ENCODE data around the gene TSPAN14.

TSPAN14 gene

DNA sequence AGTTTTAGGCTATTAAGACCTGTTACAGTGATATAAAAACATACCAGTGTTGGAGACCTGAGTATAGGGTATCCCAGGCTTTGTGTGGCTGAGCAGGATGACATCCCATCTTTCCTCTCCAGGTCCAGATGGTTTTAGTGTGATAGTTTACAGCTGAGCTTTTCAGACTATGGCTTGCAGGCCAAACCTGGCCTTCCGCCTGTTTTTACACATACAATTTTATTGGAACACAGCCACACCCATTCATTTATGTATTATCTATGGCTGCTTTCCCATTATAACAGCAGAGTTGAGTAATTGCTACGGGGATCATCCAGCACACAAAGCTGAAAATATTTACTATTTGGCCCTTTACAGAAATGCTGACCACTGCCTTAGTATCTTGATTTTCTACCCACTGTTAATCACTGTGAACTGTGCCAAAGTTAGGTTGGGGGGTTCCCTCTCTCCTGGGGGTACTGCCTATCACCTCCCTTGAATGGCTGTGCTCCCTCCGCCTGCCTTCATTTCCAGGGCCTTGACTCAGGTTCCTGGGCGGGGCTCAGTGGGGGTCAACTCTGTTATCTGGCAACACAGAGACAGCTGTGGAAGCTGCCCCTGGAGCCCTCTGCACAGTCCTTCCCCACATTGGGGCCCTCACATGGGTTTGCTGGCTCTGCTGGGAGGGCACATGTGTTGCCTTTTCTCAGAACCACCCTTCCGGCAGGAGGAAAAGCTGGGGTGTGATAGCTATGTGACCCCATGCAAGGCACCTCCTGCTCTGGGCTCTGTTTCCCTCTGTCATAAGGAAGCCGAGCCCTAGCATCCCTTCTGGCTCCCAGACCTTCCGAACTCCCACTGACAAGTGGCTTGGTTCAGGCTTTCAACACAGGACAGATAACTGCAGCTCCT is 43.3 kb downstream of the TSPAN14 start:
- Histone ChIP-seq H3K9me3 (ENCODE audit: low read length) (0 out of 2 replicates have a peak, but pooled peaks cover 4% of the 10 kb centered on the region), H3K9ac (ENCODE audit: low read length) (no peak overlapping the region), H3K27me3 (ENCODE audit: insufficient read depth, low read length) (no peaks in the 10 kb centered on the region), H3K4me2 (ENCODE audit: low read length) (no peak overlapping the region), H3K9me2 (ENCODE audit: low read depth, low read length) (no peaks in the 10 kb centered on the region), H3K4me3 (ENCODE audit: low read depth, low read length, poor library complexity, severe bottlenecking) (no peak overlapping the region), H3K79me2 (ENCODE audit: insufficient read depth, low read length) (peaks cover 10% of the 10 kb centered on the region; the same call in 1 of the 2 replicates), H3K36me3 (ENCODE audit: insufficient read depth, low read length) (peaks cover 46% of the 10 kb centered on the region), H3F3A (ENCODE audit: insufficient read depth, low read length) (no peaks in the 10 kb centered on the region), H2AFZ (ENCODE audit: low read length) (no peak overlapping the region), H3K27ac (ENCODE audit: low read depth, low read length, poor library complexity, severe bottlenecking) (peak overlapping the region; percentile 68), H3K4me1 (ENCODE audit: insufficient read depth, low read length, severe bottlenecking) (peaks cover 46% of the 10 kb centered on the region), H4K20me1 (ENCODE audit: insufficient read depth, low read length) (no peaks in the 10 kb centered on the region)
- TF ChIP-seq, protein P1, sequence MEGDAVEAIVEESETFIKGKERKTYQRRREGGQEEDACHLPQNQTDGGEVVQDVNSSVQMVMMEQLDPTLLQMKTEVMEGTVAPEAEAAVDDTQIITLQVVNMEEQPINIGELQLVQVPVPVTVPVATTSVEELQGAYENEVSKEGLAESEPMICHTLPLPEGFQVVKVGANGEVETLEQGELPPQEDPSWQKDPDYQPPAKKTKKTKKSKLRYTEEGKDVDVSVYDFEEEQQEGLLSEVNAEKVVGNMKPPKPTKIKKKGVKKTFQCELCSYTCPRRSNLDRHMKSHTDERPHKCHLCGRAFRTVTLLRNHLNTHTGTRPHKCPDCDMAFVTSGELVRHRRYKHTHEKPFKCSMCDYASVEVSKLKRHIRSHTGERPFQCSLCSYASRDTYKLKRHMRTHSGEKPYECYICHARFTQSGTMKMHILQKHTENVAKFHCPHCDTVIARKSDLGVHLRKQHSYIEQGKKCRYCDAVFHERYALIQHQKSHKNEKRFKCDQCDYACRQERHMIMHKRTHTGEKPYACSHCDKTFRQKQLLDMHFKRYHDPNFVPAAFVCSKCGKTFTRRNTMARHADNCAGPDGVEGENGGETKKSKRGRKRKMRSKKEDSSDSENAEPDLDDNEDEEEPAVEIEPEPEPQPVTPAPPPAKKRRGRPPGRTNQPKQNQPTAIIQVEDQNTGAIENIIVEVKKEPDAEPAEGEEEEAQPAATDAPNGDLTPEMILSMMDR (IDR thresholded peaks at IDR 0.05; ENCODE audit: low read length) = no peak
- no peak for TF ChIP-seq EZH2 (IDR thresholded peaks at IDR 0.05; ENCODE audit: borderline replicate concordance, low read length)

DNA sequence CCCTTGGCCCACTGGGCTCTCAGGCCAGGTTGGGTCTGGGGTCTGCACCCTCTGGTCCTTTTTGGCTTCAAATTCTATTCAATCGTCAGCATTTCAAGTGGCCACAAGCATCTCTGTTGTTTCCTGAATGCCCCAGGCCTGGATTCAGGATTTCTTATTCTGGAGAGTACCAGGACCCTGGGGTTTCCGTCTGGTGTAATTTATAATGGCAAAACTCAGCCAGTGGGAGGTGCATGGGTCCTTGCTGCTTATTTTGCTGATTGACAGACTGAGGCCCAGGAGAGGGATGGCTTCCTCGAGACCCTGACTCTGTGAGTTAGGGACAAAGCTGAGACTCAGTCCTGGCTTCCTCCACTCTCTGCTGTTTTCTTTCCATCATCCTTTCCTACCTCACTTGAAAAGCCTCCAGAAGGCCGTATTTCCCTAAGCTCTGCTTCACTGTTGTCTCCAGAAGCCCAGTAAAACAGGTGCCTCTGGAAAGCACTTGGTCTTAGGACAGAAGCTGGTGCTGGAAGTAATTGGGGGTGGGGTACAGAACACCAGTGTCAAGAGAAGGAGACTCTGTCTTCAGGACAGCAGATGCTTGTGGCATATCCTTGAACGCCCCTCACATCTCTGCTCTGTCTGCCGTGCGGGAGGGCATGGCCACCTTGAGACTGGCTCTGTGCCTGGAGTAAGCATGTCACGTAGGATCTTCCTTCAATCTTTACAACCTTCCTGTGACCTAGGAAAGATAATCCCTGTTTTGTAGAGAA is 44.1 kb downstream of the TSPAN14 start:
- Histone ChIP-seq H3K9me2 (ENCODE audit: low read depth, low read length) (no peaks in the 10 kb centered on the region), H3K4me1 (ENCODE audit: insufficient read depth, low read length, severe bottlenecking) (peaks cover 47% of the 10 kb centered on the region), H3K4me3 (ENCODE audit: low read depth, low read length, poor library complexity, severe bottlenecking) (no peak overlapping the region), H3K27ac (ENCODE audit: low read depth, low read length, poor library complexity, severe bottlenecking) (peak overlapping the region; percentile 68), H3K9me3 (ENCODE audit: low read length) (0 out of 2 replicates have a peak, but pooled peaks cover 4% of the 10 kb centered on the region), H3K36me3 (ENCODE audit: insufficient read depth, low read length) (peaks cover 40% of the 10 kb centered on the region), H3K9ac (ENCODE audit: low read length) (peak overlapping the region; percentile 20; the same call in 1 of the 2 replicates), H3K4me2 (ENCODE audit: low read length) (peak overlapping the region; percentile 40; the same call in 1 of the 2 replicates), H3F3A (ENCODE audit: insufficient read depth, low read length) (no peaks in the 10 kb centered on the region), H3K79me2 (ENCODE audit: insufficient read depth, low read length) (peaks cover 10% of the 10 kb centered on the region; the same call in 1 of the 2 replicates), H3K27me3 (ENCODE audit: insufficient read depth, low read length) (no peaks in the 10 kb centered on the region), H4K20me1 (ENCODE audit: insufficient read depth, low read length) (no peaks in the 10 kb centered on the region), H2AFZ (ENCODE audit: low read length) (no peak overlapping the region)
- TF ChIP-seq, protein P1 (IDR thresholded peaks at IDR 0.05; ENCODE audit: low read length) = no peak
- TF ChIP-seq EZH2 (IDR thresholded peaks at IDR 0.05; ENCODE audit: borderline replicate concordance, low read length) = no peak

- Histone ChIP-seq H3F3A (ENCODE audit: insufficient read depth, low read length) (no peaks in the 10 kb centered on the region), H2AFZ (ENCODE audit: low read length) (no peak overlapping the region), H3K4me3 (ENCODE audit: low read depth, low read length, poor library complexity, severe bottlenecking) (no peak overlapping the region), H3K9me2 (ENCODE audit: low read depth, low read length) (no peaks in the 10 kb centered on the region), H3K27ac (ENCODE audit: low read depth, low read length, poor library complexity, severe bottlenecking) (peak overlapping the region; percentile 68), H3K79me2 (ENCODE audit: insufficient read depth, low read length) (peaks cover 10% of the 10 kb centered on the region; the same call in 1 of the 2 replicates), H3K36me3 (ENCODE audit: insufficient read depth, low read length) (peaks cover 33% of the 10 kb centered on the region), H3K4me1 (ENCODE audit: insufficient read depth, low read length, severe bottlenecking) (peaks cover 48% of the 10 kb centered on the region), H3K4me2 (ENCODE audit: low read length) (peak overlapping the region; percentile 40; the same call in 1 of the 2 replicates), H3K27me3 (ENCODE audit: insufficient read depth, low read length) (no peaks in the 10 kb centered on the region), H4K20me1 (ENCODE audit: insufficient read depth, low read length) (no peaks in the 10 kb centered on the region), H3K9me3 (ENCODE audit: low read length) (0 out of 2 replicates have a peak, but pooled peaks cover 4% of the 10 kb centered on the region), H3K9ac (ENCODE audit: low read length) (peak overlapping the region; percentile 27; the same call in 1 of the 2 replicates)
- TF ChIP-seq, protein P1 (IDR thresholded peaks at IDR 0.05; ENCODE audit: low read length) = no peak
- no peak for TF ChIP-seq EZH2 (IDR thresholded peaks at IDR 0.05; ENCODE audit: borderline replicate concordance, low read length)
Observed at GRCh38 chr10:80498833-80499741, 45.0 kb downstream of the TSPAN14 start.

Measured in OCI-LY1 (cell line).